Measurements from ENCODE around the gene RING1. TPM values are rescaled to one million over a fixed set of nuclear protein-coding genes. Genes with fewer than 3 reads are reported as not detected.

The RING1 gene
- total RNA-seq, 1 experiment from 2014 or later, result 48.3 TPM

DNA sequence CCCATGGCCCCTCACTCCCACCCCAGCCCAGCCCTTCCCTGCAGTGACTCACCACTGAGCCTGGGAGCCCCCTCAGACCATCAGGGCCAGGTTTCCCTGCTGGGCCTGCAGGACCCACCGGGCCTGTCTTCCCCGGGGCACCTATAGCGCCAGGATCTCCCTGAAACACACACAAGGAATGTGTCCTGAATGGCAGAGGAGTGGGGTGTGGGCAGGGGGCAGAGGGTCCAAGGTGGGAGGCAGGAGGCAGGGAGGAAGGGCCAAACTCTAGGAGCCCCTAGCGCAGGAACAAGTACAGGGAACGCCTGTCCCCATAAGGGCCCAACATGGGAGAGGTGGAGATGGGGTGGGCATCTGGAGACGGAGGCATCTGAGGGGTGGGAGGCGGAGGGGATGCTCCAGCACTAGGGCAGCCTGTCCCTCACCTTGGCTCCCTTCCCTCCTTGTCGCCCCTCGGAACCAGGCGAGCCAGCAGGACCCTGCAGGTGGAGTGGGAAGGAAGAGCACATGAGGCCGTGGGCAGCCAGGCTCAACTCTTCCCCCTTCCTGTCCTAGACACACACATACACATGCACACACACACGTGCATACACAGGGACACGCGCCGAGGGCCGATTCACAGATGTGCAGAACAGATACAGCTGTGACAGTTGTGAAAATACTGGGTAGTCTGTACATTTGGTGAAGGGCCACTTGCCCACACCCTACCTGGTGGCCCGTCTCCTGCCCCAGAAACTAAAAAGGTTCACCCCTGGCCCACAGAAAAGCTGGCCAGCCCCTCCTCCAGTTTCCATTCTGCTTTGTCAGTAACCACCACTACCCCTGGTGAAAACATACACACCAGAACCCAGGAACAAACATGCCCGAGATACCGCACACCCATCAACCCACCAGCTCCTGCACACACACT lies 40.7 kb upstream of the RING1 start:
- POLR2A ChIA-PET, result no interaction called here
- H3K27me3 Mint-ChIP-seq (ENCODE audit: insufficient read depth, unreplicated experiment), result peaks cover 12% of the 10 kb centered on the region
- no peaks in the 10 kb centered on the region for H3K4me1 Mint-ChIP-seq (ENCODE audit: insufficient read depth, unreplicated experiment)
- H3K4me3 Mint-ChIP-seq (ENCODE audit: unreplicated experiment), result no peak overlapping the region
- BruUV-seq (replicated peaks), result no TSS peak
- intact Hi-C loops (cut with micrococcal nuclease), result no loop called here
- TF ChIP-seq, protein P1, sequence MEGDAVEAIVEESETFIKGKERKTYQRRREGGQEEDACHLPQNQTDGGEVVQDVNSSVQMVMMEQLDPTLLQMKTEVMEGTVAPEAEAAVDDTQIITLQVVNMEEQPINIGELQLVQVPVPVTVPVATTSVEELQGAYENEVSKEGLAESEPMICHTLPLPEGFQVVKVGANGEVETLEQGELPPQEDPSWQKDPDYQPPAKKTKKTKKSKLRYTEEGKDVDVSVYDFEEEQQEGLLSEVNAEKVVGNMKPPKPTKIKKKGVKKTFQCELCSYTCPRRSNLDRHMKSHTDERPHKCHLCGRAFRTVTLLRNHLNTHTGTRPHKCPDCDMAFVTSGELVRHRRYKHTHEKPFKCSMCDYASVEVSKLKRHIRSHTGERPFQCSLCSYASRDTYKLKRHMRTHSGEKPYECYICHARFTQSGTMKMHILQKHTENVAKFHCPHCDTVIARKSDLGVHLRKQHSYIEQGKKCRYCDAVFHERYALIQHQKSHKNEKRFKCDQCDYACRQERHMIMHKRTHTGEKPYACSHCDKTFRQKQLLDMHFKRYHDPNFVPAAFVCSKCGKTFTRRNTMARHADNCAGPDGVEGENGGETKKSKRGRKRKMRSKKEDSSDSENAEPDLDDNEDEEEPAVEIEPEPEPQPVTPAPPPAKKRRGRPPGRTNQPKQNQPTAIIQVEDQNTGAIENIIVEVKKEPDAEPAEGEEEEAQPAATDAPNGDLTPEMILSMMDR (IDR thresholded peaks at IDR 0.05; ENCODE audit: unreplicated experiment), result no peak
- no peaks in the 10 kb centered on the region for H3K9me3 Mint-ChIP-seq (ENCODE audit: unreplicated experiment)
- DNase-seq (ENCODE audit: unreplicated experiment), result no peak
- H3K27ac Mint-ChIP-seq (ENCODE audit: low read depth, unreplicated experiment), result no peak overlapping the region
- CTCF ChIA-PET, result interaction anchor here (0.9 to 1.0 kb wide), 2 partner anchors 19 to 20 kb away, joined by 5 to 6 read pairs; no protein-coding TSS in a partner anchor
- H3K36me3 Mint-ChIP-seq (ENCODE audit: insufficient read depth, unreplicated experiment), result peaks cover under 1% of the 10 kb centered on the region

DNA sequence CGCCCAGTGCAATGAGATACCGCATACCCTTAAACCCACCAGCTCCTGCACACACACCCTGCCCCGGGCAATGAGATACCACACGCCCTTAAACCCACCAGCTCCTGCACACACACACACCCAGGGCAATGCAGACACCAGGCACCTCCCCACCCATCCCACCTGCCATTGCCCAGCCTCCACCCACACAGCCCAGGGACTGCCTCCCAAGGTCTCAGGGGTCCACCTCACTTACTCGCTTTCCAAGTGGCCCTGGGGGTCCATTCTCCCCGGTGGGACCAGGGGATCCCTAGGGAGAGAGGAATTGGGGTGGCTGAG lies 40.1 kb upstream of the RING1 start:
- TF ChIP-seq, protein P1 (IDR thresholded peaks at IDR 0.05; ENCODE audit: unreplicated experiment), result no peak
- intact Hi-C loops (cut with micrococcal nuclease), result no loop called here
- no peak overlapping the region for H3K4me3 Mint-ChIP-seq (ENCODE audit: unreplicated experiment)
- no peaks in the 10 kb centered on the region for H3K36me3 Mint-ChIP-seq (ENCODE audit: insufficient read depth, unreplicated experiment)
- H3K27ac Mint-ChIP-seq (ENCODE audit: low read depth, unreplicated experiment), result no peak overlapping the region
- peaks cover 12% of the 10 kb centered on the region for H3K27me3 Mint-ChIP-seq (ENCODE audit: insufficient read depth, unreplicated experiment)
- no peaks in the 10 kb centered on the region for H3K9me3 Mint-ChIP-seq (ENCODE audit: unreplicated experiment)
- ChIA-PET CTCF (interaction anchor here (0.9 to 1.0 kb wide), 2 partner anchors 19 to 20 kb away, joined by 5 to 6 read pairs; no protein-coding TSS in a partner anchor), POLR2A (no interaction called here)
- no peak for DNase-seq (ENCODE audit: unreplicated experiment)
- BruUV-seq (replicated peaks), result no TSS peak
- no peaks in the 10 kb centered on the region for H3K4me1 Mint-ChIP-seq (ENCODE audit: insufficient read depth, unreplicated experiment)

DNA sequence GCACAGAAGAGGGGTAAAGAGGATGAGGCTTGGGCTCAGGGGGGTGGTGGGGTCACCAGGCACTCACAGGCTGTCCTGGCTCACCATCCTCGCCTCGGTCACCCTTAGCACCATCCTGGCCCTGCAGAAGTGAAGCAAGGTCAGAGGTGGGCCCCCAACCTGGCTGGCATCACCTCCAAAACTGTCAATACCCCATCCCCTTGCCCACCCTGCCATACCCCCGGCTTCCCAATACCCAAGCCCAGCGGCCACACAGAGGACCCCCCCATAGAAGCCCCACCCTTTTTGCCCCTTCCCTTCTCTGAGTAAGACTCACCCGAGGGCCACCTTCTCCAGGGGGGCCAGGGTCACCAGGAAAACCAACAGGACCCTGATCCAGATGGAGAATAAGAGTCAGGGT lies 39.7 kb upstream of the RING1 start:
- ChIA-PET POLR2A (no interaction called here), CTCF (interaction anchor here (0.9 to 1.0 kb wide), 2 partner anchors 20 to 21 kb away, joined by 5 to 6 read pairs; no protein-coding TSS in a partner anchor)
- intact Hi-C loops (cut with micrococcal nuclease), result no loop called here
- Mint-ChIP-seq H3K36me3 (ENCODE audit: insufficient read depth, unreplicated experiment) (no peaks in the 10 kb centered on the region), H3K27me3 (ENCODE audit: insufficient read depth, unreplicated experiment) (peaks cover 12% of the 10 kb centered on the region), H3K27ac (ENCODE audit: low read depth, unreplicated experiment) (no peak overlapping the region), H3K9me3 (ENCODE audit: unreplicated experiment) (no peaks in the 10 kb centered on the region), H3K4me3 (ENCODE audit: unreplicated experiment) (no peak overlapping the region), H3K4me1 (ENCODE audit: insufficient read depth, unreplicated experiment) (no peaks in the 10 kb centered on the region)
- no peak for DNase-seq (ENCODE audit: unreplicated experiment)
- TF ChIP-seq, protein P1 (IDR thresholded peaks at IDR 0.05; ENCODE audit: unreplicated experiment), result no peak
- no TSS peak for BruUV-seq (replicated peaks)

DNA sequence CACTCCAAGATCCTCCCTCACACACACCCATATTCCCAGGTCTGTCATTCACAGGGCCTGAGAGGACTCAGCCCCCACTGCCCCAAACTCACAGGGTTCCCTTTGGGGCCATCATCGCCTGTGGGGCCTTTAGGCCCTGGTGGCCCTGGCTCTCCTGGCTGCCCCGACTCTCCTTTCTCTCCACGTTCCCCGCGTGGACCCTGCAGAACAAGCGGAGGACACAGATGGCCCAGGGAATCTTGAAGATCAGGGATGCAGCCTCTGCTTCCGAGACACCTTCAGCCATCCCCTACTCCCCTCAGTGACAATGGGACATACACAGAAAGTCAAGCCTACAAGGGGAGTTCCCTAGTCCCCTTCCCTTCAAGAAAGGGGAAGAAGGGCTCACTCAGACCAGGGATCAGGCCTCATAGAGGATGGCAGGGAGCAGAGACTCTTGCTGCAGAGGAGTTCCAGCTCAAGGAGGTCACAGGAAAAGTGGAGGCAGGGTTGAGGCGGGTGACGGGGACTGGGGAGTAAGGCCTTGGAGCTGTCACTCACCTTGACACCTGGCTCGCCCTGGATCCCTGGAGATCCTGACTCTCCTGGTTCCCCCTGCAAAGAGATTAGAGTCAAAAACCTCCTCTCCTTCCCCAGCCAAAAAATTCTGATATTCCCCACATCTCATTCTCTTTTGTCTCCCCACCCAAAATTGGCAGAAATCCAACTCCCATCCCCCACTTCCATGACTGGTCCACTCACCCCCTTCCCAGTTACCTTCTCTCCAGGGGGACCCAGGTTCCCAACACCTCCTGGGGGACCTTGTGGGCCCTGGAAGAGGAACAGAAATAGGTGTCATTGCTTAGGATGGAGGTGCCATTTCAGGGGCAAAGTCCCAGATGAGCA lies 38.8 kb upstream of the RING1 start:
- CTCF ChIA-PET, result no interaction called here
- BruUV-seq (replicated peaks), result no TSS peak
- POLR2A ChIA-PET, result no interaction called here

More for the DNA sequence above, 38.8 kb upstream of the RING1 start:
- intact Hi-C loops (cut with micrococcal nuclease), result no loop called here
- Mint-ChIP-seq H3K27ac (ENCODE audit: low read depth, unreplicated experiment) (no peak overlapping the region), H3K9me3 (ENCODE audit: unreplicated experiment) (no peaks in the 10 kb centered on the region), H3K4me1 (ENCODE audit: insufficient read depth, unreplicated experiment) (no peaks in the 10 kb centered on the region), H3K27me3 (ENCODE audit: insufficient read depth, unreplicated experiment) (peaks cover 12% of the 10 kb centered on the region), H3K4me3 (ENCODE audit: unreplicated experiment) (no peak overlapping the region), H3K36me3 (ENCODE audit: insufficient read depth, unreplicated experiment) (no peaks in the 10 kb centered on the region)
- DNase-seq (ENCODE audit: unreplicated experiment), result no peak
- TF ChIP-seq, protein P1 (IDR thresholded peaks at IDR 0.05; ENCODE audit: unreplicated experiment), result no peak

Measured in MCF 10A (cell line).